ENCODE data around the gene VIT. TPM values are rescaled to one million over a fixed set of nuclear protein-coding genes. Genes with fewer than 3 reads are reported as not detected.

Gene VIT
- total RNA-seq, 1 experiment from 2014 or later, result not detected

GRCh38 chr2:36701918-36702317 lies 5.4 kb downstream of the VIT start:
- no peak overlapping the region for H3K27ac ChIP-seq
- H2AFZ ChIP-seq, result no peak overlapping the region
- CTCF ChIA-PET, result no interaction called here

GRCh38 chr2:36702781-36703180 lies 6.3 kb downstream of the VIT start:
- BruUV-seq (replicated peaks), result no TSS peak
- intact Hi-C loops (cut with micrococcal nuclease; ENCODE audit: unreplicated experiment), result no loop called here
- no peaks in the 10 kb centered on the region for H3K9me2 ChIP-seq (ENCODE audit: insufficient read depth)
- H3K27ac ChIP-seq, result no peak overlapping the region
- H3K27me3 ChIP-seq (ENCODE audit: insufficient read depth, low read depth), result no peaks in the 10 kb centered on the region
- H3F3A ChIP-seq (ENCODE audit: insufficient read depth, low read depth), result peaks cover 6% of the 10 kb centered on the region; the same call in 1 of the 2 replicates
- no peaks in the 10 kb centered on the region for H3K36me3 ChIP-seq (ENCODE audit: low read depth)
- peaks cover 28% of the 10 kb centered on the region for H3K4me1 ChIP-seq (replicated peaks; ENCODE audit: insufficient read depth)
- no peak overlapping the region for H3K4me2 ChIP-seq
- H4K20me1 ChIP-seq (ENCODE audit: insufficient read depth), result no peaks in the 10 kb centered on the region
- ChIA-PET CTCF (no interaction called here), POLR2A (ENCODE audit: unreplicated experiment) (no interaction called here)
- no peaks in the 10 kb centered on the region for H3K79me2 ChIP-seq (ENCODE audit: low read depth)
- no peak for TF ChIP-seq EZH2 (IDR thresholded peaks at IDR 0.05; ENCODE audit: low read depth)
- no peak for TF ChIP-seq CTCF (conservative IDR thresholded peaks at IDR 0.05)
- no peak overlapping the region for H3K4me3 ChIP-seq
- H3K9me3 ChIP-seq (ENCODE audit: insufficient read depth, low read depth), result no peaks in the 10 kb centered on the region
- H2AFZ ChIP-seq, result no peak overlapping the region
- DNase-seq, result no peak

More at GRCh38 chr2:36701918-36702317, 5.4 kb downstream of the VIT start:
- Histone ChIP-seq H3K4me1 (replicated peaks; ENCODE audit: insufficient read depth) (peaks cover 20% of the 10 kb centered on the region), H3K4me3 (no peak overlapping the region), H3K9me2 (ENCODE audit: insufficient read depth) (no peaks in the 10 kb centered on the region), H3K27me3 (ENCODE audit: insufficient read depth, low read depth) (no peaks in the 10 kb centered on the region), H3F3A (ENCODE audit: insufficient read depth, low read depth) (peaks cover 6% of the 10 kb centered on the region; the same call in 1 of the 2 replicates), H3K36me3 (ENCODE audit: low read depth) (no peaks in the 10 kb centered on the region), H3K9me3 (ENCODE audit: insufficient read depth, low read depth) (no peaks in the 10 kb centered on the region), H3K4me2 (peak overlapping the region; percentile 33), H3K79me2 (ENCODE audit: low read depth) (no peaks in the 10 kb centered on the region), H4K20me1 (ENCODE audit: insufficient read depth) (no peaks in the 10 kb centered on the region)
- POLR2A ChIA-PET (ENCODE audit: unreplicated experiment), result no interaction called here
- BruUV-seq (replicated peaks), result no TSS peak
- no peak for DNase-seq
- intact Hi-C loops (cut with micrococcal nuclease; ENCODE audit: unreplicated experiment), result no loop called here
- TF ChIP-seq EZH2 (IDR thresholded peaks at IDR 0.05; ENCODE audit: low read depth) (no peak), CTCF (conservative IDR thresholded peaks at IDR 0.05) (no peak; the same call in 1 of the 2 replicates)

- Histone ChIP-seq H3K36me3 (ENCODE audit: low read depth) (no peaks in the 10 kb centered on the region), H3K9me2 (ENCODE audit: insufficient read depth) (no peaks in the 10 kb centered on the region), H4K20me1 (ENCODE audit: insufficient read depth) (no peaks in the 10 kb centered on the region), H3K4me3 (no peak overlapping the region), H3K27ac (no peak overlapping the region), H3F3A (ENCODE audit: insufficient read depth, low read depth) (peaks cover 6% of the 10 kb centered on the region; the same call in 1 of the 2 replicates), H3K27me3 (ENCODE audit: insufficient read depth, low read depth) (no peaks in the 10 kb centered on the region), H3K4me1 (replicated peaks; ENCODE audit: insufficient read depth) (peaks cover 28% of the 10 kb centered on the region), H3K9me3 (ENCODE audit: insufficient read depth, low read depth) (no peaks in the 10 kb centered on the region), H3K4me2 (no peak overlapping the region), H2AFZ (no peak overlapping the region), H3K79me2 (ENCODE audit: low read depth) (no peaks in the 10 kb centered on the region)
- DNase-seq, result no peak
- CTCF ChIA-PET, result no interaction called here
- no TSS peak for BruUV-seq (replicated peaks)
- TF ChIP-seq EZH2 (IDR thresholded peaks at IDR 0.05; ENCODE audit: low read depth) (no peak), CTCF (conservative IDR thresholded peaks at IDR 0.05) (no peak)
- intact Hi-C loops (cut with micrococcal nuclease; ENCODE audit: unreplicated experiment), result no loop called here
- POLR2A ChIA-PET (ENCODE audit: unreplicated experiment), result no interaction called here
Observed at GRCh38 chr2:36704475-36705150, 8.1 kb downstream of the VIT start.
